Measurements from ENCODE around the gene LIX1L.
"Not testable (repeated sequence)": the region's sequence is repeated elsewhere in the genome, so short reads cannot be mapped to it uniquely, and the experiment has no call there.

The LIX1L gene

DNA sequence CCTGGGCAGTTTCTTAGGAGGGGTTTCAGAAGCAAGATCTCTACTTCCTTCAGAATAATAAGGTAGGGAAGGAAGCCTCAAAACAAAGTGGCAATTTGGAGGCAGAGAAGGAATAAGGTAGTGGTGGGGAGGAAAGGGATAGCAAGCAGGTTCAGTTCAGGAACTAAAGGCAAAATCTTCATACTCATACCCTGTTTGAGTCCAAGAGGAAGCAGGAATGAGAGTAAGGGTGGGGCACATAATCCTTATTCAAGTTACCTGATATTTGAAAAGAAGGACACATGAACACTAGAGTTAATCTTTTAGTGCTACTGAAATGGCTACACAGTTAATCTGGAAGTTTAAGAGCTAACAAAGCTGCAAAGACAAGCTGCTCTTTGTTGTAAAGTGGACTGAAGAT, 22.1 kb downstream of the LIX1L start:
- no peak for DNase-seq

DNA sequence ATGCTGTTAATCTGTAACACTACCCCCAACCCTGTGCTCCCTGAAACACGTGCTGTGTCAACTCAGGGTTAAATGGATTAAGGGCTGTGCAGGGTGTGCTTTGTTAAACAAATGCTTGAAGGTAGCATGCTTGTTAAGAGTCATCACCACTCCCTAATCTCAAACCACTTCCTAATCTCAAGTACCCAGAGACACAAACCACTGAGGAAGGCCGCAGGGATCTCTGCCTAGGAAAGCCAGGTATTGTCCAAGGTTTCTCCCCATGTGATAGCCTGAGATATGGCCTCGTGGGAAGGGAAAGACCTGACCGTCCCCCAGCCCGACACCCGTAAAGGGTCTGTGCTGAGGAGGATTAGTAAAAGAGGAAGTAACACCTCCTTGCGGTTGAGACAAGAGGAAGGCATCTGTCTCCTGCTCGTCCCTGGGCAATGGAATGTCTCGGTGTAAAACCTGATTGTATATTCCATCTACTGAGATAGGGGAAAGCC, 25.3 kb downstream of the LIX1L start:
- DNase-seq, result not testable (repeated sequence)

DNA sequence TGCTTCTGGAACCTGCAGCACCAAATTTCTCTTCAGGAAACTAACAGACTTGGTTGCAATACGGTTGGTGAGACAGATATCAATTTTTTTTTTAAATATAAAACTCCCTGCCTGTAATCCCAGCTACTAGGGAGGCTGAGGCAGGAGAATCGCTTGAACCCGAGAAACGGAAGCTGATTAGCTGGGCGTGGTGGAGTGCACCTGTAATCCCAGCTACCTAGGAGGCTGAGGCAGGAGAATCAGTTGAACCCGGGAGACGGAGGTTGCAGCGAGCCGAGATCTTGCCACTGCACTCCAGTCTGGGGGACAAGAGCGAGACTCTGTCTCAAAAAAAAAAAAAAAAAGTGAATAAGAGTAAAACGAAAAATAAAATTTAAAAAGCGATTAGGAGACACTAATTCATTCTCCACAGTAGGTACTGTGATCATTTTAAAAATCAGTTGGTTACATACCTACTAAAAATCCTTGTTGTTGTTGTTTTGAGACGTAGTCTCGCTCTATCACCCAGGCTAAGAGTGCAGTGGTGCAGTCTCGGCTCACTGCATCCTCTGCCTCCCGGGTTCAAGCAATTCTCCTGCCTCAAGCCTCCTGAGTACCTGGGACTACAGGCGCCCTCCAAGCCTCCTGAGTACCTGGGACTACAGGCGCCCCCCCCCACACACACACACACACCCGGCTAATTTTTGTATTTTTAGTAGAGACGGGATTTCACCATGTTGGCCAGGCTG, 29.7 kb downstream of the LIX1L start:
- no peak for DNase-seq

DNA sequence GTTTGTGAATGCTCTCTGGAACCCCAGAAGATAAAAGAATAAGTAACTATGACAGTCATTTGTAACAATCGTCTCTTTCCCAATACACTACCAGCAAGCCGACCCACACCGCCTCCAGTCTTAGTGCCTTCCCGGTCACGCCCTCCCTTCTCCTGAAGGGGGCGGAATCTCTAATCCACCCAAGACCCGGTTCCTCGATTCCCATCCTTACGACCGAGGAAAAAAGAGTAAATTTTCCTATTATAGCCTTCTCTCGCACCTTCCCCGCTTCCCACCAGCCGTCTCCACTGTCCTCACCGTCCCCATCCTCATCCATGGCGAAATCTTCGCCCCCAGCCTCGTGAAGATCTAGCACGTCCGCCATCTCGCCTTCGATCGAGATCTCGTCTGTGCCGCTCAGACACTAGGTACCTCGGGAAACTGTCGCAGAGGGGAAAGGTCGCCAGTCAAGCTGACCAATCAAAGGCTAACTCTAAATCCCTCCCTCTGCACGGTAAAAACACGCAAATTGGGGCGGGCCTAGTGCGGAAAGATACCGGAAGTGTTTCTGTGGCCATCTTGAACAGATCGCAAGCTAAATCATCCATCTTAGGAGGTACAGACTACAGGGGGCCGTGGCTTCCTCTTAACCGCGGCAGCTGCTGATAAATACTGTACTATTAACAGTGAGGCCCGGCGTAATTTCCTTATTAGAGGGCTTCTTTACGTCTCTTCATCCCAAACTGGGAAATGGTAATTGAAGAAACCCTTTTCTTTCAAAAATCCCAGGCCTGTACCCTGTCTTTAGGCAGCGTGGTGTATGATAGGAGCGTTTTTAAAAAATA, 30.5 kb downstream of the LIX1L start, which contains the start of gene RBM8A:
Gene RBM8A (minus strand): TSS at position 422 of the 824 bp plus-strand sequence. CDS start 58 bp downstream, at position 364.
- DNase-seq, result peak; percentile 99

DNA sequence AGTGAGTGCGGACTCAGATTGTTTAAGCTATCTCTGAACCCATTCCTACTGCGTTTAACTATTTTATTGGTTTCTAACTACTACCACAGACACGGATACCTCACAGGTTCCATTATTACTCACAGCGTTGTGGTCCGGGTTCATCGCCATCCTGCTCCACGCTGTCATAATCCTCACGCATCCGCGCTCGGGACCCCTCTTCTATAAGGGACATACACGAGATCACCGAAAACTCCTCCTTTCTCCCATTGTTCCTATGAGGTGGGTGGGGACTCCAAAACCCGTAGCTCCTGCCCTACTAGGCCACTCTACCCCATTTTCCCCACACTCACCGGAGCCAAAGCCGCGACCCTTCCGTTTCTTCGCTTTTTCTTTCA, 31.1 kb downstream of the LIX1L start:
- DNase-seq, result peak; percentile 6

DNA sequence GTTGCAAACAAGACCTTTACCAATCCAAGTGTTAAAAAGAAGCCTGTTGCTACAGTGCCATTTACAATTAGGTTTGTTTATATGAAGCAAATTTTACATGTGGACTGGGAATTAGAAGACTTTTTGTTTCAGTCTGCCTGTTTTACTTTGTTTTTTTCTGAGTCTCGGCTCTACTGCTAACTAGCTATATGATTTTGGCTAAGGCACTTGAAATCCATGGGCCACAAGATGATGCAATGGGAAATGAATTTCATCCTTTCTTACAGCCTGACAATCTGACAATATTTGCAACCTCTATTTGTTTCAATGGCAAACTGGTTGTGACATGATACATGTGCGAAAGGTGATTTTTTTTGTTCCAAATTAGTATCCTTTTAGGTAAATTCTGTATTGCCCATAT, 35.6 kb downstream of the LIX1L start:
- DNase-seq, result no peak

DNA sequence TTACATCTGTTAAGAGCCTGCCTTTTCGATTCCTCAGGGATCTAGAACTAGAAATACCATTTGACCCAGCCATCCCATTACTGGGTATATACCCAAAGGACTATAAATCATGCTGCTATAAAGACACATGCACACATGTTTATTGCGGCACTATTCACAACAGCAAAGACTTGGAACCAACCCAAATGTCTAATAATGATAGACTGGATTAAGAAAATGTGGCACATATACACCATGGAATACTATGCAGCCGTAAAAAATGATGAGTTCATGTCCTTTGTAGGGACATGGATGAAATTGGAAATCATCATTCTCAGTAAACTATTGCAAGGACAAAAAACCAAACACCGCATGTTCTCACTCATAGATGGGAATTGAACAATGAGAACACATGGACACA, 37.5 kb downstream of the LIX1L start:
- DNase-seq, result not testable (repeated sequence)

DNA sequence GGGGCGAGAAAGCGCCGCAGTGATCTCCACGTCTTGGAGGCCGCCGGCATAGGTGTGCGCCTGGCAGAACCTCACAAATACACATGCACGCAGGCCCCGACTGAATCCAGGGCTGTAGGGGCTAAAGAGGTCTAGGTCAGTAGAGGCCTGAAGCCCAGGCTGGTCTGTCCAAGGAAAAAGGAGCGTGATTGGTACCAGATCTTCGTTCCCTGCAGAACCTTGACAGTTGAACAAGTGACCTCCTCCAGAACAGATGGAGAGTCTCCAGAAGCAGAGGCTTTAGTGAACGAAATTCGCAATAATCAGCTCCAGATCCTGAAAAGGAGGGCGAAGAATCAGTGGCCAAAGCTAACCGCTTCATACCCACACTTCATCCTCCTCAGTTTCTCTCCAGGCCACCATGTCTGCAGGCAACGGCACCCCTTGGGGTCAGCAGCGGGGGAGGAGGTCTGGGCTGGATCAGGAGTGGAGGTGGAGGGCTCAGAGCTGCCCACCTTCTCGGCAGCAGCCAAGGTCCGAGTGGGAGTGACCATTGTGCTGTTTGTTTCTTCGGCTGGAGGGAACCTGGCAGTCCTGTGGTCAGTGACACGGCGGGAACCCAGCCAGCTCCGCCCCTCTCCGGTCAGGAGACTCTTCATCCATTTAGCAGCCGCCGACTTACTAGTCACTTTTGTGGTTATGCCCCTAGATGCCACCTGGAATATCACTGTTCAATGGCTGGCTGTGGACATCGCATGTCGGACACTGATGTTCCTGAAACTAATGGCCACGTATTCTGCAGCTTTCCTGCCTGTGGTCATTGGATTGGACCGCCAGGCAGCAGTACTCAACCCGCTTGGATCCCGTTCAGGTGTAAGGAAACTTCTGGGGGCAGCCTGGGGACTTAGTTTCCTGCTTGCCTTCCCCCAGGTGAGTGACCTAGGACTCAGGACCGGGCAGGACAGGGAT, 38.6 kb downstream of the LIX1L start:
- DNase-seq, result peak; percentile 20

DNA sequence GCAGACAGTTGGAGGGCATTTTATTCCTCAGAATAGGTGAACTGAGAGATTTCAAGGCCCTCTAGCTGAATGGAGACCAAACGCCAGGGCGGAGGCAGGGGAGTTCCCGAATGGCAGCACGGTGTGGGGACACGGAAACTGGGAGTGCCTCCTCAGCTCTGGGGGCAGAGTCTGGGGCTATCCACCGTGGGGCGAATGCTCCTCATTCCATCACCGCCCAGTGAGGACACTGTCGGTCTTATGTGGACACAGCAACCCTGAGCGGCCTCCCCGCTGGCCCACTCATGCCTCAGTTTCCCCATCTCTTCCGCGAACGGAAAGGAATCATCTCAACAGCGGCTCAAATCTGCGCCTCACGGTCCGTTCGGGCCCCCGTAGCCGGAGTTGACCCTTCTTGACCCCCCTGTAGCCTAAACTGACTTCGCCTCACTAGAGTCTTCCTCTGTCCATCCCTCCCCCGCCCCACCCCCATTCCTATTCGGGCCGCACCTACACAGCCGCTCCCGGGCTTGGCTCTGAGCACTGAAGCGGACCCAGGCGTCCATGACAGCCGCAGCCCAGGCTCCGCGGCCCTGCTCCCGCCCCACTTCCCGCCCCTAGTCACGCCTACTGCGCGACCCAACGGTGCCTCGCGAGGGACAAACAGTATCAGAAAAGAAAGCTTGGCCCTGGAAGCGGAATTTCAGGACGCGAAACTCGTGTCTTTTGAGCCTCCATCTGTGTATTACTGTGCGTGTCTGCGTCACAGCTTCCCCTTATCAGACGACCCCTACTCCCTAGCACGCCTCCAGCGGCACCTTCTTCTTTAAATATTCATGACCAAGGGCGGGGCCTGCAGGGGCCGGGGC, 39.4 kb downstream of the LIX1L start, which contains the start of gene PEX11B:
Gene PEX11B (minus strand): TSS at position 574 of the 848 bp plus-strand sequence. CDS start 29 bp downstream, at position 545.
- DNase-seq, result peak; percentile 90

DNA sequence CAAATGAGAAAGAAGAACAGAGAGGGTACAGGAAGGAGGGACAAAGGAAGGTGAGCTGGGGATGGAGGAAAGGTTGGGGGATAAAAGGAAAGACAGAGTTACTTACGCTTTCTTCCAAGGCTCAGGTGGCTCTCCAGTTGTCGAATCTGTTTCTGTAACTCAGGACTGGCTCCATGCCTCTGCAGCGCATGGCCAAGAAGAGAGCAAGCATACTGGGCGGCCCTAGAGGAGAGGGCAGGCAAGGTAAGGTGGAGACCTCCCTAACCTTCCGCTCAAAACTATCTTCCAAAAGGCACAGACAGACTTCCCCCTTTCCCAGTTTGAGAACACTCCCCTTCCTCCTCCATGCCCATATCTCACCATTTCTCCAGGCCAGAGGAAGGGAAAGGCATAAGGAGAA, 40.2 kb downstream of the LIX1L start:
- no peak for DNase-seq

DNA sequence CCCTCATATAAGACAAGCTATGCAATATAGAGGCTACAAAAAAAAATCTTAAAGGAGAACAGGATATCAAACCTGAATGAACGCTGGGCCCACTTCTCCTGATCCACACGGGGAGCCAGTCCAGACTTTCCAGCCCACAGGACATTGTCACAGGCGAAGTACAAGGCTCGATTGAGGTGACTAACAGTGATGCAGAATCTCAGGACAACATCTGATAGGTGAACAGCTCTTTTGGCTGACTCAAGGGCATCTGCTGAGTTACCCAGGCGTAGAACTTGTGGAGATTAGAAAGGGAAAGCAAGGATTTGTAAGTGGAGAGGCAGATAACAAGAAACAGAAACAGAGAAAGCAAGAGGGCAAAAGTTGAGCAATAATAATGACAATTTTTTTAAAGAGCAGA, 41.1 kb downstream of the LIX1L start:
- no peak for DNase-seq

DNA sequence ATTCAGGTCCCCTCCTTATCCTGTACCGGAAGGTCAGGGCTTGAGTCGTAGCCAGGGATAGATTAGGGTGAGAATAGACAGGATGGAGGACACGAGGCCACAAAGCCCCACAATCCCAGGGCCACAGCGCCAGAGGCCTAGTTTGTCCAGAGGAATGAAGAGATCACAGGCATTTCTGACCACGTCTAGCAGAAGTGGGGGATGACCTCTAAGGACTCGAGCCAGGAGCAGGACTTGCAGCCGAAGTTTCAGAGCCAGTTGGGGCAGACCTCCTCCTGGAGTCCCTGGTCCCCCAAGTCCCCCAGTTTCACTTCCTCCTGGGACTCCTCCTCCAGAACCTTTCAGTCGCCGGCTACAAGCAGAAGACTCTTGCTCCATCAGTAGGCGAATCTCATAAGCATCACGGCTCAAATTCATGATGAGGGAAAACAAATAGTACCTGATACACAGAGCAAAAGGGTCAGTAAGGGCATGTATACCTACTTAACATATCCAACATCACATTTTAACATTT, 45.6 kb downstream of the LIX1L start:
- DNase-seq, result no peak

DNA sequence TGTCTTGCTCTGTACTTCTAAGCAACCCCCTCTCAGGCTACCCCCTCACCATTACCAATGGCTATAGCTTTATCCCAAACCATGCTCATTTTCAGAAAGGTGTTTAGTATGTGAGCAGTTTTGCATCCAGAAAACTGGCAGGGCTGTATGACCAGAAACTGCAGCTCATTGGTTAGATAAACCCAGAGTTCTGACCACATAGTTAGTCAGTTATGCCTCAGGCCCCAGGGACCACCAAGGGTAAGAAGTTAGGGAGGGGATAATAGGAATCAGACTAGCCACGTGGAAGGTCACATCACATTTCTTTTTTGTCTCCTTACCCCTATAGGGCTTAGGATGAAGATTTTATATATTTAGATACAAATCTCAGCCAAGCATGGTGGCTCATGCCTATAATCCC, 49.2 kb downstream of the LIX1L start:
- peak; percentile 74 for DNase-seq

DNA sequence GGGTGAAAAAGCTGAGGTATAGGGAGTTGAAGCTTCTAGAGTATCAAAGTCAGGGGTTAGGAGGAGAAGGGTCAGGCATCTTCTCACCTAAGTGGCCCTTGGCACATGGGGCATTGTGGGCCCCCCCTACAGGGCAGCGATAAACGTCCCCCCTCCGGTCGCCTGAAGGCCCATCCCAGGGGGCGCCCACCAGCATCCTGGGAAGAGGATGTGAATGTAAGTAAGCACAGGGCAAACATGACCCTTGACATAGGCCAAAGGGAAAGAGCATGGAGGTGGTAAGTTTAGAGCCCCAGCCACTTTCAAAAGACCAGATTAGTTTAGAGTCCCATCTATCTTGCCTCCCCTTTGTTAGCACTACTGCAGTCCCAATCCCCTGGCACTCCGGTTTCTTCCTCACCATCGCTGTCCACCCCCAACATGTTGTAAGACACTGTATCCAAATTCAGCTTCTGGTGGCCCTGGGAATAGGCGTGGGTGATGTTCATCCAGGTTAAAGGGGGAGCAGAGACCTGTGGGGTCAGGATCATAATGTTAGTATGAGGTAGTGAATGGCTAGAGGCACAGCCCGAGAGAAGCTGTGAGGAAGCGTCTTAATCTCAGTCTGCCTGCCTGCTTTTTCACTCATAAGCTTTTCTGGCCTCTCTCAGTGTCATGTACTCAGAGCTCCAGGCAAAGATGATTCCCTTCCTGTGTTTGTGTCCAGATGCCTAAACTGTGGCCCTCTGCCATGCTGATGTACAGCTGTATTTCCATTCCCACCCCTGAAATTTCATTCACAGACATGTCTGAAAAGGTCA, 50.7 kb downstream of the LIX1L start:
- no peak for DNase-seq

DNA sequence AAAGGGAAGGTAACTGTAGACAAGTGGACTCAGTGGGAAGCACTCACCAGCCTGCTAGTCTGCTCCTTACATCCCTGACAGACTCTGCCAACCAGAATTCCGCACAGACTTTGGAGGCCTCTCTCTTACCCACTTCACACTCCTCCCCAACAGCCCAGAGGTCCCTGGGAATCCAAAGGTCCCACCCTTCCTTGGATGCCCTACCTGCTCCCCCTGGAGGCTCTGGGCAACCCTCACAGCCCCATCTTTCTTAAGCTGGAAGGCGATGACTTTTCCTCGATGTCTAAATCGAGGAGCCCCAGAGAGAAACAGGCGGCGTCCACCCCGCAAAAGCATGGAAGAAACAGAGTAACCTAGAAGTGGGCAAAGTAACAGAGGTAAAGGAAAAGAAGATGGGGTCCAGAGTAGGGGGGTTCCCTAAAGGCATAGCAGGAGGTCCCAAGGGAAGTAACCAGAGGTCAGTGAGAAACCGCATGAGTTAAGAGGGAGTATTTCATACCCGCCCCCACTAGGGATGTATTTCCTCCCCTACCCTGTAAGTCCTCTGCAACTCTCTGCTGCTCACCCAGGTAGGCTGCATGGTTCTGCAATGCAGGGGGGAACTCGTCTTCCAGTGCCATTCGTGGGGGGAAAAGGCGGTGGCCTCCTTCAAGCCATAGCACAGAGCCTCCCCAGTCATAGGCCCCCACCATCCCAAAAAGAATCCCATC, 56.4 kb downstream of the LIX1L start:
- DNase-seq, result no peak

DNA sequence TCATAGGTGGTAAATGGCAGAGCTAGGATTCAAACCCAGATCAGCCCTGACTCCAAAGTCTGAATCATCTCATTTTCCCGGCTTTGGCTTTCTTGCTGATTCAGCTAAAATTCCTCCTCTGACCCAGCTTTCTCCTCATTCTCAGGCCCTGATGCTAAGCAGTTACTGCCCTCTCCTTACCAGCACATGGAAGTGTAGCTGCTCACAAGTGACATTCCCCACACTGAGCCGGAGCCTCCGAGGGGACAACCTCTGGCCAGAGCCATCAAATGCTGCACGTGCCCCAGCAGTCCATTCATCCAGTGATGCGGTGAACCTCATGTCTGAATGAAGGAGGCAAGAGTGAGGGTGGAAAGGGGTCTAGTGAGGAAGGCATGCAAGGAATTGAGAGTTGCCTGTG, 59.1 kb downstream of the LIX1L start:
- DNase-seq, result no peak

DNA sequence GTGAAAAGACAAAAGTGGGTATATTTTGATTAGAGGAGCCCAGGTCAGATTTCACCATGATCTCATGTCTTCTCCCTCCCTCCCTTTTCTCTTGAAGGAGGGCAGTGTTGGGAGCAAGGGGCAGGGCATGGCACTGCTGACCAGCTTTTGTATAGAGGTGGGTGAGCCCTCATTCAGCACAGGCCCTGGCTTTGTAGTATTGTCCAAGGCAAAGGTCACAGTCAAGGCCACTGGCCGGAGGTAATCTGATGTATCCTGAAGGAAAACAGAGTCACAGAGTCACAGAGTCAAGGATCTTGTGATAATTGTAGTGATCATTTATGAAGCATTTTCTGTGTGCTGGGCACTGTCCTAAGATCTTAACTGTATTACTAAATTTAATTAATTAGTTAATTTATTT, 59.8 kb downstream of the LIX1L start:
- no peak for DNase-seq

DNA sequence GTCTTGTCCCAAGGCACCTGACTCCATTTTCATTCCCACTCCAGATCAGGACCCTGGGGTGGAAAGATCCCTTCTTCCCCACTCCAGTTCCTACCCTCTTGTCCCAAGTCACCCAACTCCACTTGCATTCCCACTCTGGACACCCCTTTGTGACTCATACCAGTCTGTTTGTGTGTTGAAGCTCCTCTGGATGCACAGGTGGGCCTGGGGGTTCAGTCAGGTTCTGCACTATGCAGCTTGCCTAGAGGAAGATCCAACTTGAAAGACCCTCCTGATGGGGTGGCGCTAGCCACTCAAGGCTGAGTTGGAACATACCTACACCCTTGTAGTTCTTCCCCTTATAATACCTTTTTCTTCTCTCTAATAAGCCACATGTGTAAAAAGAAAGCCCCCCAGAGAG, 62.3 kb downstream of the LIX1L start:
- DNase-seq, result no peak

DNA sequence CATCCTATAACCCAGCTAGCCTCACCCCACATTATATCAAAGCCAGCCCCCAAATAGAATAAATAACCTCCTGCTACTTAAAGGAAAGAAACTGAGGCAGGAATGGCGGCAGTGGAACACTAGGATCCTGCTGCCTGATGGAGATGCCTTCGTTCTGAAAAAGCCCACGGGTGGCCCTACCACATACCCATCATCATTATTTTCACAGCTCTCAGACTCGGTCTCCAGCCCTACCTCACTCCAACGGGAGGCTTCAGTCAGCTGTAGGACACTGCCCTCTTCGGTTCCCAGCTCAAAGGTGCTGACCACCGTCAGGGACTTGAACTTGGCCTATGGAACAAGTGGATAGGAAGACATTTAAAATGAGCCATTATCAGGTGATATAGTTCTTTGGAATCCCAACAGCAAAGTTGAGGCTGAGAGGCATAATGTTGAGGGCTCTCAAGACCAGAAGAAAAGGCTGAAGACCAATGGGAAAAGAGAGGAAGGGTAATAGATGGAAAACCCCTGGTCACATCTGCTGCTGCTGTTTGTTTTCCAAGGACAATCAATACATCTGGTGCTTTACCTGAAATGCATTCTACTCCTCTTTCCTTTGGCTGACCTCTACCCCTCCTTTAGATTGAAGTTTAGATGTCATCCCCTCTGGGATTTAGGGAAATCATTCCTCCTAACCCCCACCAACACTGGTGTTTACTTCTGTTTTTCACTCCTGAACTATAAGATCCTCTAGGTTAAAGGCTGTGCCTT, 64.3 kb downstream of the LIX1L start:
- DNase-seq, result no peak

Data from fibroblast of skin of back (primary cell).